MM.1S (cell line): ENCODE data around the gene CCDC136.

Experiments
- CTCF ChIP-seq: fragments of 300-600 bp; sonication (generic); IDR thresholded peaks from 2 replicates; pipeline ENCODE4 v1.5.1; 2016; ENCODE audit warnings: antibody characterized with exemption, low read length, mixed read lengths
- EZH2 ChIP-seq: fragments of 300-600 bp; sonication (generic); optimal IDR thresholded peaks from 2 replicates; pipeline ENCODE3; 2017; ENCODE audit warnings: low read depth, mild to moderate bottlenecking, antibody characterized with exemption, low read length, mixed read lengths
- EZH2phosphoT487 ChIP-seq: fragments of 300-600 bp; sonication (generic); IDR thresholded peaks from 2 replicates; pipeline ENCODE4 v1.6.1; 2018; ENCODE audit warnings: antibody characterized with exemption, low read length

GRCh38 chr7:128805225-128805624 is 13.5 kb downstream of the CCDC136 start:
- TF ChIP-seq CTCF (no peak), EZH2 (no peak), EZH2phosphoT487 (no peak)
